Heart left ventricle (tissue), 13 donors: ENCODE data around the gene LIX1.

Experiments
- CTCF ChIP-seq, 12 donors: fragments of 200-600 bp; sonication (generic) in 4 of 12; IDR thresholded peaks; one replicate each; pipeline versions ENCODE4 v1.5.0 to v1.8.0; 2018 to 2022; ENCODE audit warnings: antibody characterized with exemption in 12 of 12, mild to moderate bottlenecking in 5 of 12
- POLR2A ChIP-seq, 2 donors: fragments of 450-650 bp; IDR thresholded peaks; one replicate each; pipeline ENCODE4 v1.6.1; 2017; ENCODE audit warnings: antibody characterized with exemption in 2 of 2, mild to moderate bottlenecking in 2 of 2, moderate library complexity in 2 of 2
- donor health status: ischemic (EF 13 %, LVEDD 7.1; RV severe dilation, severe dysfunction).
- donor health status: DM: no; HTN: yes; CAD: no.
- donor health status: DM: no; HTN: no; CAD: no.
- donor health status: ischemic (EF 25% LVEDD 6.9; RV normal size, moderate dysfunction).
- donor health status: ischemic (EF 25% LVEDD 5.7; RV mildly dilated, moderate dysfunction).
- donor health status: ischemic (EF 35%, LVEDD 5.7; RV mildly dilated, moderate dysfunction).
- donor health status: nonischemic (EF 11% LVEDD 7.7; RV severe dilation, severe dysfunction).
- donor health status: DM: yes; HTN: yes; CAD: no.
- donor health status: PGD.
- donor health status: ischemic (EF 29% LVEDD 5.4; RV normal size, mild dysfunction).
- donor health status: nonischemic (EF 23%, LVEDD 6.1; RV moderate dilation, normal function).

- TF ChIP-seq CTCF (IDR thresholded peaks at IDR 0.05) (no peak), POLR2A (IDR thresholded peaks at IDR 0.05) (no peak)
Measured at GRCh38 chr5:97111004-97111403, 31.4 kb downstream of the LIX1 start.
